Glutamatergic neuron (in vitro differentiated cells): Measurements from ENCODE around the gene CEP164. TPM values are rescaled to one million over a fixed set of nuclear protein-coding genes. Genes with fewer than 3 reads are reported as not detected.

ENCODE experiments used
- DNase-seq: peaks from one replicate; pipeline ENCODE4 v3.0.0; 2022
- H3K27ac Mint-ChIP-seq: one replicate; pipeline ENCODE4 v1.8.0; 2020; ENCODE audit warnings: mild to moderate bottlenecking, mixed read lengths, inconsistent platforms; ENCODE audit not compliant: unreplicated experiment
- H3K27me3 Mint-ChIP-seq: one replicate; pipeline ENCODE4 v1.8.0; 2020; ENCODE audit warnings: mild to moderate bottlenecking, moderate library complexity, mixed read lengths, inconsistent platforms; ENCODE audit not compliant: unreplicated experiment
- H3K36me3 Mint-ChIP-seq: one replicate; pipeline ENCODE4 v1.8.0; 2020; ENCODE audit warnings: mild to moderate bottlenecking, mixed read lengths, inconsistent platforms; ENCODE audit not compliant: unreplicated experiment
- H3K4me1 Mint-ChIP-seq: one replicate; pipeline ENCODE4 v1.8.0; 2020; ENCODE audit warnings: mild to moderate bottlenecking, low read depth, mixed read lengths, inconsistent platforms; ENCODE audit not compliant: unreplicated experiment
- H3K4me3 Mint-ChIP-seq: one replicate; pipeline ENCODE4 v1.8.0; 2020; ENCODE audit warnings: mild to moderate bottlenecking, mixed read lengths, inconsistent platforms; ENCODE audit not compliant: unreplicated experiment
- H3K9me3 Mint-ChIP-seq: one replicate; pipeline ENCODE4 v1.8.0; 2020; ENCODE audit warnings: mild to moderate bottlenecking, moderate library complexity, mixed read lengths, inconsistent platforms; ENCODE audit not compliant: unreplicated experiment
- total RNA-seq: library from RNA; stranded (reverse); fragmentation: NEBNext Ultra II Directional; extraction: Animal tissue kit (Norgen Biotek cat#: 25700); gene quantifications from one replicate; pipeline ENCODE4 v1.2.1, GENCODE V29; 2021; ENCODE audit not compliant: unreplicated experiment
- TF ChIP-seq, protein P1 (sequence below): fragments of 200-600 bp; sonication (generic); IDR thresholded peaks from one replicate; pipeline ENCODE4 v1.5.0; 2021; ENCODE audit not compliant: partially characterized antibody, unreplicated experiment

The CEP164 gene
- total RNA-seq, 1 donor from 2014 or later = 27.1 TPM

GRCh38 chr11:117369534-117369933 is 41.9 kb downstream of the CEP164 start:
- Mint-ChIP-seq H3K36me3 (no peaks in the 10 kb centered on the region), H3K9me3 (no peaks in the 10 kb centered on the region), H3K4me1 (no peaks in the 10 kb centered on the region), H3K4me3 (no peak overlapping the region), H3K27me3 (peaks cover 2% of the 10 kb centered on the region), H3K27ac (no peak overlapping the region)
- TF ChIP-seq, protein P1, sequence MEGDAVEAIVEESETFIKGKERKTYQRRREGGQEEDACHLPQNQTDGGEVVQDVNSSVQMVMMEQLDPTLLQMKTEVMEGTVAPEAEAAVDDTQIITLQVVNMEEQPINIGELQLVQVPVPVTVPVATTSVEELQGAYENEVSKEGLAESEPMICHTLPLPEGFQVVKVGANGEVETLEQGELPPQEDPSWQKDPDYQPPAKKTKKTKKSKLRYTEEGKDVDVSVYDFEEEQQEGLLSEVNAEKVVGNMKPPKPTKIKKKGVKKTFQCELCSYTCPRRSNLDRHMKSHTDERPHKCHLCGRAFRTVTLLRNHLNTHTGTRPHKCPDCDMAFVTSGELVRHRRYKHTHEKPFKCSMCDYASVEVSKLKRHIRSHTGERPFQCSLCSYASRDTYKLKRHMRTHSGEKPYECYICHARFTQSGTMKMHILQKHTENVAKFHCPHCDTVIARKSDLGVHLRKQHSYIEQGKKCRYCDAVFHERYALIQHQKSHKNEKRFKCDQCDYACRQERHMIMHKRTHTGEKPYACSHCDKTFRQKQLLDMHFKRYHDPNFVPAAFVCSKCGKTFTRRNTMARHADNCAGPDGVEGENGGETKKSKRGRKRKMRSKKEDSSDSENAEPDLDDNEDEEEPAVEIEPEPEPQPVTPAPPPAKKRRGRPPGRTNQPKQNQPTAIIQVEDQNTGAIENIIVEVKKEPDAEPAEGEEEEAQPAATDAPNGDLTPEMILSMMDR = no peak
- DNase-seq = no peak

GRCh38 chr11:117371453-117371852 is 43.8 kb downstream of the CEP164 start:
- no peak for DNase-seq
- H3K36me3 Mint-ChIP-seq = peaks cover 5% of the 10 kb centered on the region
- no peak overlapping the region for H3K27ac Mint-ChIP-seq
- no peaks in the 10 kb centered on the region for H3K4me1 Mint-ChIP-seq
- no peaks in the 10 kb centered on the region for H3K9me3 Mint-ChIP-seq
- TF ChIP-seq, protein P1 = no peak
- no peak overlapping the region for H3K4me3 Mint-ChIP-seq
- peaks cover 2% of the 10 kb centered on the region for H3K27me3 Mint-ChIP-seq

- Mint-ChIP-seq H3K27me3 (no peaks in the 10 kb centered on the region), H3K4me3 (no peak overlapping the region), H3K9me3 (no peaks in the 10 kb centered on the region), H3K36me3 (peaks cover 5% of the 10 kb centered on the region), H3K4me1 (peaks cover 8% of the 10 kb centered on the region), H3K27ac (no peak overlapping the region)
- DNase-seq = no peak
- TF ChIP-seq, protein P1 = no peak
Measured at GRCh38 chr11:117374316-117375055, 46.8 kb downstream of the CEP164 start.

DNA sequence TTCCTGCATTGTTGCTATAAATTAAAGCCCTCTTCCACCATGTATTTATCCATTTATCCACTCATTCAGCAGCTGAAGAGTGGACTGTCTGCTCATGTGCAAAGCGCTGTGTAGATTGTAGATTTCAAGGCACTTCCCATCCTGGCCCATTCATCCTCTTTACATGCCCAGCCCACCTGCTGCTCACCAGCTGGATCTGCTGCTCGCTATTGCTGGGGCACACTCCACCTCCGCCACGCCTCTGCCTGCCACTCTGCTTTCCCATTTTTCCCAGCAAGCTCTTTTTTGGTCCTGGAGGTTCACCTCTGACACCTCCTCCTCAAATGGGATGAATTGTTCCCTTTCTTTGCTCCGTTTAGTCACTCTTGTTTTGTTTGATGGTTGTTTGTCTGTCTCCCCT is 48.3 kb downstream of the CEP164 start:
- TF ChIP-seq, protein P1 = no peak
- no peak for DNase-seq
- Mint-ChIP-seq H3K4me1 (peaks cover 8% of the 10 kb centered on the region), H3K36me3 (peaks cover 5% of the 10 kb centered on the region), H3K27me3 (peaks cover 2% of the 10 kb centered on the region), H3K27ac (no peak overlapping the region), H3K4me3 (no peak overlapping the region), H3K9me3 (no peaks in the 10 kb centered on the region)

DNA sequence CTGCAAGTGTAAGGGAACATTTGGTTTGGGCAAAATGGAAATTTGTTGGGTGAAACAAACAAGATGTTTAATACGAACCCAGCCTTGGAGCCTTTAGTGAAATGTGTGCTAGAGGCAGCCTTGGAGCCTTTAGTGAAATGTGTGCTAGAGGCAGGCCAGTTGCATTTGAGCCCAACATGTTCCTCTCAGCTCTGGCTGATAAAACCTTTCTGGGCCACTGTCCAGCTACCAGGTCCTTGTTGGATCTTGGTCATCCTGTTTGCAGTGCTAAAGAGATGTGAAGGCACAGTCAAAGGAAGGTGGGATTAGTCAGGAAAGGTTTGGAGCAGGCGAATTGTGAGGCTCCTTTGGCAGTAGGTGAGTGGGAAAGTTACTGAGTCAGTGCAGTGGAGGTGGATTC is 48.9 kb downstream of the CEP164 start:
- H3K4me3 Mint-ChIP-seq = no peak overlapping the region
- peaks cover 8% of the 10 kb centered on the region for H3K4me1 Mint-ChIP-seq
- DNase-seq = no peak
- no peaks in the 10 kb centered on the region for H3K9me3 Mint-ChIP-seq
- TF ChIP-seq, protein P1 = no peak
- no peak overlapping the region for H3K27ac Mint-ChIP-seq
- H3K36me3 Mint-ChIP-seq = peaks cover 5% of the 10 kb centered on the region
- H3K27me3 Mint-ChIP-seq = peaks cover 2% of the 10 kb centered on the region
